GM12801 (cell line): ENCODE measurements around the gene NUPR1.

Experiments
- CTCF ChIP-seq: IDR thresholded peaks from one replicate; pipeline ENCODE4 v1.5.1; 2011; ENCODE audit warnings: control low read depth; ENCODE audit not compliant: insufficient read length; ENCODE audit errors: extremely low read depth

NUPR1 gene

GRCh38 chr16:28497386-28497785 is 41.4 kb downstream of the NUPR1 start:
- TF ChIP-seq CTCF, result no peak

- TF ChIP-seq CTCF, result no peak
Measured at GRCh38 chr16:28496844-28497243, 41.9 kb downstream of the NUPR1 start.

- no peak for TF ChIP-seq CTCF
Measured at GRCh38 chr16:28495795-28496749, 42.7 kb downstream of the NUPR1 start.

GRCh38 chr16:28495098-28495793 is 43.5 kb downstream of the NUPR1 start:
- TF ChIP-seq CTCF, result no peak

- TF ChIP-seq CTCF, result no peak
Measured at GRCh38 chr16:28494121-28494851, 44.5 kb downstream of the NUPR1 start, which contains the start of gene APOBR. APOBR (plus strand) TSS chr16:28494643; CDS start chr16:28494682, 39 bp downstream.

GRCh38 chr16:28492511-28492910 is 46.3 kb downstream of the NUPR1 start:
- no peak for TF ChIP-seq CTCF

- no peak for TF ChIP-seq CTCF
Measured at GRCh38 chr16:28491970-28492474, 46.8 kb downstream of the NUPR1 start, which contains the start of gene CLN3. CLN3 (minus strand) TSS chr16:28492074; CDS start chr16:28491759, 315 bp downstream.
